NCI-H2107 treated with DMSO at 0.1 percent for 48 hours (cell line): ENCODE measurements around the gene JOSD2.
"Not testable (repeated sequence)": the region's sequence is repeated elsewhere in the genome, so short reads cannot be mapped to it uniquely, and the experiment has no call there.

Experiments used
- DNase-seq: peaks from one replicate; lab custom pipeline; 2025; ENCODE audit not compliant: unreplicated experiment; lab: John Stamatoyannopoulos, UW

Gene JOSD2

GRCh38 chr19:50547385-50548190, 36.6 kb upstream of the JOSD2 start:
- DNase-seq = no peak

DNA sequence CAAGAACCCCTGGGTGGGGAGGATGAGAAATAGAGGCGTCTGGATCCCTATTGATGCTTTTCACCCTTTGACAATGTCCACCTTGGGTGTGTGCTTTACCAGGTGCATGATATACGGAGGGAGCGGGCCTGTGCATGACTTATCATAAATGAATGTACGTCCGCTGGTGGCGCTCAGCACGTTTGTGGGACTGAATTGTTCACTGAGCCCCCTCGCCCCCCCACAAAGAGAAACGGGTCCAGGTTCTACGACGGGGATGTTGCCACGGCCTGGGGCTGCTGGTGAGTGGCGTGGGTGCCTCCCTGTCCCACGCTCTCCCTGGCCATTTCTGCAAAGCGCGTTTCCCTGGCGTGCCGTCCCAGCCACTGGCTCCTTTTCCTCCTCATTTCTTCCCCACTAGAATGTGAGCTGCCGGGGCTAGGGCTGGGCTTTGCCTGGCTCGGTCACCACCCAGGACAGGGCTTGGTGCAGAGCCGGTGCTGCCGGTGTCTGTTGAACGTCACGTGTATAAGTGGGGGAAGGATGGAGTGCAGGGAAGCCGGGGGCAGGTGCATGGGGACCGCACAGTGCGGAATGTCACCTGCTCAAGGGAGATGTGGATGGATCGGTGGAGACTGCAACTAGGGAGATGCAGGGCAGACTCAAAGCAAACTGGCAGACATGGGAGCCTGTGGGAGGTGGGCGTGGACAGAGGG, 35.7 kb upstream of the JOSD2 start:
- DNase-seq = peak; percentile 45

DNA sequence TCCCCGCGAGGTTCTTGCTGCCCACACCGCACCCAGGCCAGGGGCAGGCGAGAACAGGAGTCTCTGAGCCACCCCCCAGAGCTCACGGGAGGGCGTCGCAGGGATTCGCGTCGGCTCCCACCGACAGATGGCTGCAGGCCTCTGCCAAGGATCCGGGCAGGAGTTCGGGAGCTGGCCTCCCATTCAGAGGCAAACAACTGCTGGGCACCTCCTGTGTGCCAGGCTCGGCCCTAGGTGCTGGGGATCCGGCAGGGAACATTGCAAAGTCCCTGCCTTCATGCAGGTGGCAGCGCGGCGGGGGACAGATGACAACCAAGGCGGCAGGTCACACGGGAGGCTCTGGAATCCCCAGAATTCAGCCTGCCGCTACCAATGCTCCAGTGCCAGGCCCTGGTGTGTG, 32.0 kb upstream of the JOSD2 start:
- DNase-seq = no peak

GRCh38 chr19:50537769-50538230, 26.8 kb upstream of the JOSD2 start:
- DNase-seq = peak; percentile 35

DNA sequence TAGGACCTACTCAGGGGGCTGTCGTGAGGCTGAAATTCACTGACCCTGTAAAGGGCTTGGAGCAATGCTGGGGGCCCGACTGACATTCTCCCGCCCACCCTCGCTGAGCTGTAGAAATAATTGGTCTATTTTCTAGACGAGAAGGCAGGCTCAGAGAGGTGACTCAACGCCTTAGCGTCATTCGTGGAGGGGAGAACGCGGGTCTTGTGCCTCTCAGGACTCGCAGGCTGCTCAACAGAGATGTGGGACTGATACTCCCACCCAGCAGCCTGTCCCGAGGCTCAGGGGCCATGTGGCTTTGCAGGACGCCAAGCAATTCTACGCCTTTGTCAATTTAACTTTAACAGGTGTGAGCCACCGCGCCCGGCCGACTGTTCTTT, 26.3 kb upstream of the JOSD2 start:
- no peak for DNase-seq

GRCh38 chr19:50536662-50537305, 25.8 kb upstream of the JOSD2 start:
- DNase-seq = no peak

DNA sequence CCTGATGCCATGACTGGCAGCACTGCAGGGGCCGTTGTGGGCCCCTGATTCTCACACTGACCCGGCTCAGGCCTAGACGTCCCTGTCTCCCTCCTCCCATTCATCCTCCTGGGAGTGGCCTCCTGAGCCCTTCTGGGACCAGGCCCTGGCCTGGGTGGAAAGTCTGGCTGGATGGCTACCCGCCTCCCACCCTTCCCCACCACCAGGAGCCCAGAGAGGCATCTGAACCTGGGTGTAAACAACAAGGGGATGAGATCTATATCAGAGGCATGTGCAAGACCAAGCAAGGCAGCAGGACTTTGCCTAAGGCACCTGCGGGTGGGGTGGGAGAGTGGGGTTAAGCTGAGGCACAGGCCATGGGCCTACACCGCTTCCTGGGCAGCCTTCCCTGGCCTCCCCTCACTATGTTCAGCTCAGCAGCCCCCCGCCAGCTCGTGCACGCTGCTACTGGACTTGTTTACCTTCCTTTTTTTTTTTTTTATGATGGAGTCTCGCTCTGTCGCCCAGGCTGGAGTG, 24.7 kb upstream of the JOSD2 start:
- no peak for DNase-seq

GRCh38 chr19:50534478-50534877, 23.5 kb upstream of the JOSD2 start:
- DNase-seq = no peak

DNA sequence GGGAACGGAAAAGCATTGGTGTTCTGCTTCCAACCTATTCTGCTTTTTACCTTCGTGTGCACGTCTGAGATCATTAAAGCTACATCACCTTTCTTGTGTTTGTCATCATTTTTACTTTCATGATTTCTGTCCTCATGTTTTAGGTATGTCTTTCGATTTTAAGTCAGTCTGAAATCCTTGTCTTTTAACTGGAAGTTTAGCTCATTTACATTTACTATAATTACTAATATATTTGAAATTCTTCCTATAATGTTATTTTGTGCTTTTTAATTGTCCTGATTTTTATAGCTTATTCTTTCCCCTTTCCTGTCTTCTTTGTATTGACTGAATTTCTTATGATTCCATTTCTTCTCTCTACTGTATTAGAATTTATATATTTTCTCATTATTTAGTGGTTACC, 22.0 kb upstream of the JOSD2 start:
- DNase-seq = no peak

- DNase-seq = no peak
Measured at GRCh38 chr19:50531171-50531612, 20.2 kb upstream of the JOSD2 start.

DNA sequence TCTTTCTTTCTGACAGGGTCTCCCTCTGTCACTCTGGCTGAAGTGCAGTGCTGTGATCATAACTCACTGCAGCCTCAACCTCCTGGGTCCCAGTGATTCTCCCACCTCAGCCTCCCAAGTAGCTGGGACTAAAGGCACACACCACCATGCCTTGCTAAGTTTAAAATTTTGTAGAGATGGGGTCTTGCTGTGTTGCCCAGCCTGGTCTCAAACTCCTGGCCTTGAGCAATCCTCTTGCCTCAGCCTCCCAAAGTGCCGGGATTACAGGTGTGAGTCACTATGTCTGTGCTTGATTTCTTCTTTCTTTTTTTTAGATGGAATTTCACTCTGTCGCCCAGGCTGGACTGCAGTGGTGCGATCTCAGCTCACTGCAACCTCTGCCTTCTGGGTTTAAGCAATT, 17.1 kb upstream of the JOSD2 start:
- DNase-seq = not testable (repeated sequence)

DNA sequence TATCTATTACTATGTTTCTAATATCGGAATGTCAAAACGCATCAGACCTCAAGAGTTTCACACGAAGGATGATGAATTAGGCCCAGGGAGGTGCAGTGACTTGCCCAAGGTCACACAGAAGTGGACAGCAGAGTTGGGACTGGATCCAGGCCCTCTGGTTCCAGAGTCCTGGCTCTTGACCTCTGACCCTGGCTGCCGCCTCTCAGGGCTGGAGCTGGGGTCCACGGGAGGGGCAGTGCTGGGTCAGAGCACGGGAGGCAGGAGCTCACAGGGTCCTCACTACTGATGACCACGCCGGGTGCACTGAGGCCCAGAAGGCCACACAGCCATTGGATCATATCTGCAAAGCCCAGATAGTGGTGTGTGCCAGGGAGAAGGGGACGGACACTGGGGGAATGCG, 11.9 kb upstream of the JOSD2 start:
- DNase-seq = no peak

- DNase-seq = no peak
Measured at GRCh38 chr19:50520822-50521465, 10.0 kb upstream of the JOSD2 start.

GRCh38 chr19:50519006-50519575, 8.1 kb upstream of the JOSD2 start:
- DNase-seq = no peak

- DNase-seq = no peak
Measured at GRCh38 chr19:50518091-50519005, 7.4 kb upstream of the JOSD2 start.

- DNase-seq = no peak
Measured at GRCh38 chr19:50517704-50518075, 6.7 kb upstream of the JOSD2 start.

- no peak for DNase-seq
Measured at GRCh38 chr19:50516964-50517703, 6.1 kb upstream of the JOSD2 start.

GRCh38 chr19:50516456-50516855, 5.5 kb upstream of the JOSD2 start:
- no peak for DNase-seq

DNA sequence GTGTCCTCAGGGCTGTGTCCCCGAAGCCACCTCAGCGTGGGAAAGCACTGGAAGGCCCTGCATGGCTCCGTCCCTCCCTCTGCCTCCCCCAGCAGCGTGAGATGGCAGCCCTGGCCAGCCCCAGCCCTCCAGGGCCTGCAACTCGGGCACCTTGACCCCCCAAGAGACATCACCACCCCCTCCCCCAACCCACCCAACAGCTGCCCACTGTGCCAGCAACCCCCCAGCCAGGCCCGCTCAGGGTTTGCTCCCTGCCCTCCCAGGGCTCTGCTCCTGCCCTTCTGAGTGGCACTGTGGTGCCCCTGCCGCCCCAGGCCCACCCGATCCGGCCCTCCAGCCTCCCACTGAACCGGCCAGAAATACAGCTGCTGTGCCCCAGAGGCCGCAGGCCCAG, 4.2 kb upstream of the JOSD2 start:
- DNase-seq = no peak
